H9 (cell line): ENCODE data around the gene DCAF4. TPM values are rescaled to one million over a fixed set of nuclear protein-coding genes. Genes with fewer than 3 reads are reported as not detected.

Experiments
- DNase-seq: peaks from one replicate; pipeline ENCODE4 v3.0.0-alpha.2; 2017
- H2AFZ ChIP-seq: one replicate; pipeline ENCODE4 v1.6.1; 2013; ENCODE audit warnings: mild to moderate bottlenecking, low read length, control low read depth, moderate library complexity
- H2AK5ac ChIP-seq: 2 replicates; pipeline ENCODE4 v1.6.1; 2013; ENCODE audit warnings: low read length, control low read depth, mixed read lengths; ENCODE audit not compliant: insufficient read length
- H2BK120ac ChIP-seq: one replicate; pipeline ENCODE4 v1.6.1; 2013; ENCODE audit warnings: low read depth, mild to moderate bottlenecking, low read length, control low read depth, inconsistent platforms; ENCODE audit not compliant: poor library complexity, severe bottlenecking
- H2BK12ac ChIP-seq: 2 replicates; pipeline ENCODE4 v1.6.1; 2013; ENCODE audit warnings: low read length, control low read depth, mixed read lengths, low read depth; ENCODE audit not compliant: insufficient read length
- H2BK15ac ChIP-seq: 2 replicates; pipeline ENCODE4 v1.6.1; 2013; ENCODE audit warnings: low read depth, low read length, control low read depth
- H2BK20ac ChIP-seq: one replicate; pipeline ENCODE4 v1.6.1; 2013; ENCODE audit warnings: low read depth, mild to moderate bottlenecking, low read length, control low read depth, inconsistent platforms; ENCODE audit not compliant: poor library complexity, severe bottlenecking
- H2BK5ac ChIP-seq: 2 replicates; pipeline ENCODE4 v1.6.1; 2013; ENCODE audit warnings: low read length, control low read depth, mixed read lengths; ENCODE audit not compliant: insufficient read length
- H3K14ac ChIP-seq: 2 replicates; pipeline ENCODE4 v1.6.1; 2013; ENCODE audit warnings: low read length, control low read depth; ENCODE audit not compliant: insufficient read depth
- H3K18ac ChIP-seq: 2 replicates; pipeline ENCODE4 v1.6.1; 2013; ENCODE audit warnings: low read depth, mild to moderate bottlenecking, mixed read lengths, low read length, control low read depth; ENCODE audit not compliant: insufficient read length
- H3K23ac ChIP-seq: 2 replicates; pipeline ENCODE4 v1.6.1; 2013; ENCODE audit warnings: low read length, control low read depth, mixed read lengths, low read depth; ENCODE audit not compliant: insufficient read length
- H3K23me2 ChIP-seq: 2 replicates; pipeline ENCODE4 v1.6.1; 2013; ENCODE audit warnings: low read depth, mild to moderate bottlenecking, mixed read lengths, low read length, control low read depth; ENCODE audit not compliant: insufficient read length, poor library complexity, severe bottlenecking
- H3K27ac ChIP-seq: 2 replicates; pipeline ENCODE4 v1.5.1; 2013; ENCODE audit warnings: low read length, control low read depth, mixed read lengths, low read depth; ENCODE audit not compliant: insufficient read length
- H3K27me3 ChIP-seq: 2 replicates; pipeline ENCODE4 v1.6.1; 2013; ENCODE audit warnings: low read length, control low read depth, inconsistent platforms; ENCODE audit not compliant: insufficient read depth
- H3K4ac ChIP-seq: 2 replicates; pipeline ENCODE4 v1.6.1; 2013; ENCODE audit warnings: low read depth, mild to moderate bottlenecking, control low read depth, inconsistent platforms, low read length, moderate library complexity
- H3K4me1 ChIP-seq: 2 replicates; pipeline ENCODE4 v1.6.1; 2013; ENCODE audit warnings: low read length, control low read depth, inconsistent platforms; ENCODE audit not compliant: insufficient read depth
- H3K4me2 ChIP-seq: 2 replicates; pipeline ENCODE4 v1.6.1; 2013; ENCODE audit warnings: low read length, control low read depth, mixed read lengths; ENCODE audit not compliant: insufficient read length, insufficient read depth
- H3K56ac ChIP-seq: 2 replicates; pipeline ENCODE4 v1.6.1; 2013; ENCODE audit warnings: low read depth, mild to moderate bottlenecking, mixed read lengths, low read length, control low read depth; ENCODE audit not compliant: insufficient read length
- H3K79me1 ChIP-seq: 2 replicates; pipeline ENCODE4 v1.6.1; 2013; ENCODE audit warnings: low read depth, mild to moderate bottlenecking, moderate library complexity, low read length, control low read depth, inconsistent platforms; ENCODE audit not compliant: insufficient read depth, poor library complexity, severe bottlenecking
- H3K79me2 ChIP-seq: 2 replicates; pipeline ENCODE4 v1.6.1; 2013; ENCODE audit warnings: low read length, control low read depth, inconsistent platforms; ENCODE audit not compliant: insufficient read depth
- H3K9ac ChIP-seq: 2 replicates; pipeline ENCODE4 v1.6.1; 2013; ENCODE audit warnings: low read length, control low read depth, mixed read lengths; ENCODE audit not compliant: insufficient read length; ENCODE audit errors: extremely low read depth
- H3K9me3 ChIP-seq: one replicate; pipeline ENCODE4 v1.6.1; 2013; ENCODE audit warnings: low read depth, low read length, inconsistent platforms; ENCODE audit not compliant: control insufficient read depth
- H3T11ph ChIP-seq: one replicate; pipeline ENCODE4 v1.6.1; 2013; ENCODE audit warnings: mild to moderate bottlenecking, low read length, control low read depth, inconsistent platforms
- H4K20me1 ChIP-seq: one replicate; pipeline ENCODE4 v1.6.1; 2013; ENCODE audit not compliant: control insufficient read depth, insufficient read length, insufficient read depth
- H4K5ac ChIP-seq: 2 replicates; pipeline ENCODE4 v1.6.1; 2013; ENCODE audit warnings: low read depth, mild to moderate bottlenecking, mixed read lengths, low read length, control low read depth; ENCODE audit not compliant: insufficient read length
- H4K8ac ChIP-seq: replicated peaks from 2 replicates; pipeline ENCODE4 v1.6.1; 2013; ENCODE audit warnings: low read length, control low read depth, mixed read lengths, low read depth; ENCODE audit not compliant: insufficient read length
- H4K91ac ChIP-seq: 2 replicates; pipeline ENCODE4 v1.6.1; 2013; ENCODE audit warnings: low read depth, mild to moderate bottlenecking, moderate library complexity, mixed read lengths, low read length, control low read depth; ENCODE audit not compliant: insufficient read length
- H3K27ac Mint-ChIP-seq, 3 experiments: 2 replicates in 2 of 3; 3 replicates in 1 of 3; pipeline ENCODE4 v1.8.0; 2020 to 2021; ENCODE audit warnings: mixed read lengths in 3 of 3, mild to moderate bottlenecking in 1 of 3, moderate library complexity in 1 of 3
- H3K27me3 Mint-ChIP-seq: 2 replicates; pipeline ENCODE4 v1.8.0; 2021; ENCODE audit warnings: low read depth, mild to moderate bottlenecking, moderate library complexity, mixed read lengths
- H3K36me3 Mint-ChIP-seq, 3 experiments: 2 replicates in 2 of 3; 3 replicates in 1 of 3; pipeline ENCODE4 v1.8.0; 2020 to 2021; ENCODE audit warnings: low read depth in 3 of 3, mixed read lengths in 3 of 3; ENCODE audit not compliant: insufficient read depth in 1 of 3
- H3K4me1 Mint-ChIP-seq, 2 experiments: 2 replicates each; pipeline ENCODE4 v1.8.0; 2020; ENCODE audit warnings: mixed read lengths in 2 of 2
- H3K4me3 Mint-ChIP-seq, 2 experiments: 2 replicates in 1 of 2; 3 replicates in 1 of 2; pipeline ENCODE4 v1.8.0; 2020 to 2021; ENCODE audit warnings: mild to moderate bottlenecking in 2 of 2, mixed read lengths in 2 of 2, moderate library complexity in 1 of 2
- H3K9me3 Mint-ChIP-seq, 2 experiments: 2 replicates in 1 of 2; 3 replicates in 1 of 2; pipeline ENCODE4 v1.8.0; 2020; ENCODE audit warnings: mild to moderate bottlenecking in 2 of 2, mixed read lengths in 2 of 2, moderate library complexity in 1 of 2
- WGBS: extraction: QIAGEN DNeasy Blood & Tissue Kit; methylation state at CpG from one replicate; pipeline ENCODE4 v1.1.7; 2013; ENCODE audit warnings: missing lambda C conversion rate, low lambda C conversion rate, mixed read lengths; ENCODE audit not compliant: insufficient read length; ENCODE audit errors: extremely low coverage; 5-methylcytosine and 5-hydroxymethylcytosine counted together
- total RNA-seq: library from RNA; stranded (reverse); gene quantifications from 2 replicates; pipeline ENCODE4 v1.2.1, GENCODE V29; 2021
- TF ChIP-seq, protein P1 (sequence below): fragments of 200-600 bp; sonication (generic); conservative IDR thresholded peaks from 3 replicates; pipeline ENCODE4 v1.8.0; 2021; ENCODE audit warnings: antibody characterized with exemption, mild to moderate bottlenecking

Gene DCAF4
- total RNA-seq, 1 experiment from 2014 or later: 32.0 TPM

DNA sequence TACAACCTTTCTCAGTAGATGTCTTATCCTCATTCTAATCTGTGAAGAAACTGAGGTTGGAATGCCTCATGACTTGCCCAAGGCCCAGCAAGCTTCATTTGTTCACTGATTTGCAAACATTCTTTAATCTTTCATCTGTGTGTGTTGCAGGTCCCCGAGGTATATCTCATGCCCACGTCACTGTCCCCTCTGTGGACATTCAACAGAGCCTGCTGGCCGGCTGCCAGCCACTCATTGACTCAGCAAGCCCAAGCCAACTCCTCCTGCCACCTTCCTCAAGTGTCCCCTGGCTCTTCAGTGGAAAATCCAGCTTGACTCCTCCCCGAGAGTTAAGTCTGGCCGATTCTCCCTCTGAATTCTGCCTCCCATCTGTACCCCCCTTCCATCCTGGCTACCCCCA lies 1.9 kb upstream of the DCAF4 start:
- H3K4me3 Mint-ChIP-seq: no peak overlapping the region
- H3K27me3 Mint-ChIP-seq: peaks cover 26% of the 10 kb centered on the region

More for the DNA sequence above, 1.9 kb upstream of the DCAF4 start:
- no peak overlapping the region for H4K5ac ChIP-seq
- H3K79me1 ChIP-seq: no peaks in the 10 kb centered on the region
- H2BK5ac ChIP-seq: no peak overlapping the region
- no peak overlapping the region for H2BK12ac ChIP-seq
- no peaks in the 10 kb centered on the region for H3K79me2 ChIP-seq
- no peak overlapping the region for H2BK15ac ChIP-seq
- H3K4ac ChIP-seq: no peak overlapping the region
- H3K14ac ChIP-seq: no peak overlapping the region
- no peaks in the 10 kb centered on the region for H4K20me1 ChIP-seq
- H3K9me3 ChIP-seq: no peaks in the 10 kb centered on the region
- Mint-ChIP-seq H3K27ac (no peak overlapping the region), H3K4me1 (peaks cover 10 to 11% of the 10 kb centered on the region in 2 experiments), H3K9me3 (no peaks in the 10 kb centered on the region; a peak in 1 of 5 replicates), H3K36me3 (no peaks in the 10 kb centered on the region)
- no peak overlapping the region for H2AFZ ChIP-seq
- H4K8ac ChIP-seq: no peak overlapping the region
- peaks cover 8% of the 10 kb centered on the region for H3K23me2 ChIP-seq
- H3K27ac ChIP-seq: no peak overlapping the region
- no peak overlapping the region for H2BK120ac ChIP-seq
- H3K9ac ChIP-seq: no peak overlapping the region
- H4K91ac ChIP-seq: no peak overlapping the region
- no peak for DNase-seq
- H3K4me2 ChIP-seq: no peak overlapping the region
- H3K4me1 ChIP-seq: no peaks in the 10 kb centered on the region
- no peak overlapping the region for H2AK5ac ChIP-seq
- H2BK20ac ChIP-seq: no peak overlapping the region
- TF ChIP-seq, protein P1, sequence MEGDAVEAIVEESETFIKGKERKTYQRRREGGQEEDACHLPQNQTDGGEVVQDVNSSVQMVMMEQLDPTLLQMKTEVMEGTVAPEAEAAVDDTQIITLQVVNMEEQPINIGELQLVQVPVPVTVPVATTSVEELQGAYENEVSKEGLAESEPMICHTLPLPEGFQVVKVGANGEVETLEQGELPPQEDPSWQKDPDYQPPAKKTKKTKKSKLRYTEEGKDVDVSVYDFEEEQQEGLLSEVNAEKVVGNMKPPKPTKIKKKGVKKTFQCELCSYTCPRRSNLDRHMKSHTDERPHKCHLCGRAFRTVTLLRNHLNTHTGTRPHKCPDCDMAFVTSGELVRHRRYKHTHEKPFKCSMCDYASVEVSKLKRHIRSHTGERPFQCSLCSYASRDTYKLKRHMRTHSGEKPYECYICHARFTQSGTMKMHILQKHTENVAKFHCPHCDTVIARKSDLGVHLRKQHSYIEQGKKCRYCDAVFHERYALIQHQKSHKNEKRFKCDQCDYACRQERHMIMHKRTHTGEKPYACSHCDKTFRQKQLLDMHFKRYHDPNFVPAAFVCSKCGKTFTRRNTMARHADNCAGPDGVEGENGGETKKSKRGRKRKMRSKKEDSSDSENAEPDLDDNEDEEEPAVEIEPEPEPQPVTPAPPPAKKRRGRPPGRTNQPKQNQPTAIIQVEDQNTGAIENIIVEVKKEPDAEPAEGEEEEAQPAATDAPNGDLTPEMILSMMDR: no peak
- H3K56ac ChIP-seq: no peak overlapping the region
- H3T11ph ChIP-seq: no peak overlapping the region
- no peaks in the 10 kb centered on the region for H3K27me3 ChIP-seq
- no CpG with 5 or more reads among the region's 5 CpGs for WGBS
- no peak overlapping the region for H3K23ac ChIP-seq
- no peak overlapping the region for H3K18ac ChIP-seq
